HG02852 (cell line): ENCODE data around the gene C15orf39.

ENCODE experiments used
- ATAC-seq: cut with Tn5 transposase; IDR thresholded peaks from one replicate; pipeline ENCODE4 v1.9.1; 2021; ENCODE audit warnings: mild to moderate bottlenecking, moderate library complexity; ENCODE audit not compliant: unreplicated experiment

The C15orf39 gene

DNA sequence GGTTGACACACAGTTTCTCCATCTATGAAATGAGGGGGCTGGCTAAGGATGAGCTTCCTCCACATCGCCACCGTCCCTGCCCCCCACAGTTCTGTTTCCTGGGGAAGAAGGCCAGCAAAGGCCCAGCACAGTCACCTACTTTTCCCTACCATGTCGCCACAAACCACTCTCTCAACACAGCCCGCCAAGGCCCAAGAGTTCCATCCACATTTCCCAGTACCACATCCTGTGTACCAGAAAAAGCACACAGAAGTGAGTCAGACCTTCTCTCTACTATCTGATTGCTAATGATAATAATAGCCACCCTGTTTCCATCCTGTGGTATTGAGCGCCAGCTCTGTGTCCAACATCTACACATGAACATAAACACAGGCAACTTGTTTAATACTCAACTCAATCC lies 30.3 kb upstream of the C15orf39 start:
- ATAC-seq, result no peak

- ATAC-seq, result no peak
Measured at GRCh38 chr15:75172284-75172820, 29.3 kb upstream of the C15orf39 start.

DNA sequence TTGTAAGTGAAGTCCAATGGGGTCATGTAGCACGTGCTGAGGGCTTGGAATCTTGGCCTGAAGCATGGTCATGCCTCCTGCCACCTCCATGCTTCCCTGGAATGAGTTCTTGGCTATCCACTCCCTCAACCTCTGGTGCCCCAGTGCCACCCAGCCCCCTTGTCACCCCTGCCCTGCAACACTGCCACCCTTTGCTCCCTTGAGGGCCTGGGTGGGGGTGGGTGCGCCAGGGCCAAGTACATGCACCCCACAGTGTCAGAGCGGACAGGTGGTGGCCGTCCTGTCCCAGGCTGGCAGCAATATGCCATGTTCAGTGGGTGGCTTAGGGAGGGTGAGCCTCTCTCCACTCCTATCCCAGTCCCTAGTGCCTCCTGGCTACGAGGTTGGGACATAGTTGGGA lies 27.6 kb upstream of the C15orf39 start:
- ATAC-seq, result no peak

DNA sequence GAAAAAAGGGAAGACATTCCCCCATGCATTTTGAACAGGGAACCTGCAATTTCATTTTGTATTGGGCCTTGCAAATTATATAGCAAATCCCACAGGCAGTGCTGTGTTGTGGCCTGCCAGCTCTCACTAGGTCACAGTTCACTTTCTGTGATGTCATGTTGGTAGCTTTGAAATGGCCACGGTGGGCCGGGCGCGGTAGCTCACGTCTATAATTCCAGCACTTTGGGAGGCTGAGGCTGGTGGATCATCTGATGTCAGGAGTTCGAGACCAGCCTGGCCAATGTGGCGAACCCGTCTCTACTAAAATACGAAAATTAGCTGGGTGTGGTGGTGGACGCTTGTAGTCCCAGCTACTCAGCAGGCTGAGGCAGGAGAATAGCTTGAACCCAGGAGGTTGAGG lies 27.0 kb upstream of the C15orf39 start:
- ATAC-seq, result no peak

DNA sequence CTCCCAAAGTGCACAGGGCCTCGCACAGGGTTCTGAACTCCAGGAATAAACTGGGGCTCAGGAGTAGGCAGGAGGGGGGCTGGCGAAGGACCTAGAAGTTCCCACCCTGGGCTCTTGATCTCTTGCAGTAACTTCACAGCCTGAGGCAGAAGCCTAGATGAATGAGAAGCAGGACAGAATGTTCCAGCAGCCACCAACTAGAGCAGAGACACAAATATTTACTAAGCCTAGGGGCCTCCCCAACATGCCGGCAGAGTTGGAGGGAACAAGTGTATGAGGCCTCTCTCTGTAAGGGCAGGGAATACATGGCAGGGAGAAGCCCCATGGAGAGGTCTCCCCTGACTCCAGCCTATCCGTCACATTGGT lies 25.3 kb upstream of the C15orf39 start:
- no peak for ATAC-seq

DNA sequence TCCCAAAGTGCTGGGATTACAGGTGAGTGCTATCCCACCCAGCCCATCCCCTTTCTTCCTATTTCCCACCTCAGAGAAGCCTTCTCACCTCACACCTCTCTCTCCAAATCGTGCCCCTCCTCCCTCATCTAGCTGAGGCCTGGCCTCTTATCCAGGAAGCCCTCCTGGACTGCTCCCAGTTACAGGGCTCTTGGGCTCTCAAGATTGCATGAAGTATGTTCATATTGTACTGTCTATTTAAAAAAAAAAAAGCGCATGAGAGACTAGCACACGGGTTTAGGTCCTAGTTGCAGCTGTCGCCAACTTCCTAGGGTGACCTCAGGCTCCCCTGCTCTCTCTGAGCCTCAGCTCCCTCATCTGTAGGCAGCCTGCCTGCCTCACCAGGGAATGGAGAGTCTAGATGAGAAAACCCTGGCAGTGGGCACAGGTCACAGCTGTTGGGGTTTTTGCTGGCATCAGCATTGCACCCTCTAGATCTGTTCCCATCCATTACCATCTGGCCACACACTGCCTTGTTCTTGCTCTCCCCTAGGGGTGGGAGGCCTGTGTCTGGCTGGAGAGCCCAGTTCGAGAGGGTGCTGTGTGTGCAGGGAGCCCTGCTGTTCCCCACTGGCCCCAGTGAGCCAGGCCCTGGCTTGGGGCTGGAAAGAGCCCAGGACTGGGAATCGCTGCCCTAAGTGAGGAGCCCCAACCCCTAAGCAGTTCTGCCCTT lies 24.2 kb upstream of the C15orf39 start:
- no peak for ATAC-seq

- no peak for ATAC-seq
Measured at GRCh38 chr15:75178171-75178937, 23.3 kb upstream of the C15orf39 start.

GRCh38 chr15:75178938-75179745 lies 22.5 kb upstream of the C15orf39 start:
- no peak for ATAC-seq

DNA sequence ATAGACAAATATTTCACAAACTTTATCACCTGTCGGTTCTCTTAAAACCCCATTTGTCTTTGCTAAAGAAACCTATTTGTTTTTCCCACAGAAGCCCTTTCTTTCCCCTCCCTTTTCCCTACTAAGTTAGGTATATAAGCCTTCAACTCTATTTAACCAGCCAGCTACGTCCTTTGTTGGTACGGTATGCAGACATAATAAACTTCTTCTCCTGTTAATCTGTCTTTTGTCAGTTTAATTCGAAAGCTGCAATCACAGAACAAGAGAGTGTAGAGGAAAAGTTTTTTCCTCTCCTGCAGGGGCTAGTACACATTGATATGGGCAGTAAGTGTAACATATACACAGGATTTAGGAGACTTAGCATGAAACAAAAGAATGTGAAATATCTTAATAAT lies 21.9 kb upstream of the C15orf39 start:
- ATAC-seq, result no peak

DNA sequence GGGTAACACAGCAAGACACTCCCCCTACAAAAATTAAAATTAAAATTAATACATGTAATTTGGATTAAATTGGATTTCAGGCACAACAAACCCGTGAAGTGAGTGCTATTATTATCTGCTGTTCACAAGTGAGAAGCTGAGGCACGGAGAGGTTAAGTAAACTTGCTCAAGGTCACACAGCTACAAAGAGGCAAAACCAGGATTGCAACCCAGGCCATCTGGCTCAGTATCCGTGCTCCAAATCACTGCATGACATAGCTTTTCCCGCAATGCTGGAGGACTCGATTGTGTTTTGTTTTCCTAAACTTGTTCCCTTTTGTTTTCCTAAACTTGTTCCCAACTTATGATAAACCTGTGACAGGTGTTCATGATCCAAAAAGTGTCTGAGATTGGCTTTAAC lies 19.9 kb upstream of the C15orf39 start:
- no peak for ATAC-seq

GRCh38 chr15:75182187-75183131 lies 19.2 kb upstream of the C15orf39 start:
- ATAC-seq, result no peak

DNA sequence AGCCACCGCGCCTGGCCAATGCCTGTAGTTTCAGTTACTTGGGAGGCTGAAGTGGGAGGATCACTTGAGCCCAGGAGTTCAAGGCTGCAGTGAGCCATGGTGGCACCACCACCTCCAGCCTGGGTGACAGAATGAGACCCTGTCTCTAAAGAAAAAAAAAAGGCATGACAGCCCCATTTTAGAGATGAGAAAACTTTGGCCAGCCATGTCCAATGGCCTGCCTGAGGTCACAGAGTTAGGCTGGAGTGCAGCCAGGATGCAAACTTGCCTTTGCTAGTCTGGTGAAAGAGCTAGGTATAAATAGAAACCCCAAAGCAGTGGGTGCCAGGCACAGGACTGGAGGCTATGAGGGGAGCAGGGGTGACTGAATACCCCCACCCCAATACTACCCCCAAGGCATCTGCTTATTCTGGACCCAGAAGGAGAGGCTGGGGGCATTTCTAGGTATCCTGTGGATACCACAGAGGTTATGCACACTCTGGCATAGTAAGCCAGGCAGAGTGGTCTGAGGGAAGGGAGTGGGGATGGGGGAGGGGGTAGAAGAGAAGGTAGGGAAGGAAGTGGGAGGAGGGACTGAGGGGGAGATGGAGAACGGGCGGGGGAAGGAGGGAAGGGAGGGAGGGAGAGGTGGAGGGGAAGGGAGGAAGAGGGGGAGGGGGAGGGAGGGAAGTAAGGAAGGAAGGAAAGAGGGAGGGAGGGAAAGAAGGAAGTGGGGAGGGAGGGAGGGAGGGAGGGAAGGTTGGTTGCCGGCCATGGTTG lies 16.2 kb upstream of the C15orf39 start:
- no peak for ATAC-seq

- ATAC-seq, result no peak
Measured at GRCh38 chr15:75186044-75186443, 15.6 kb upstream of the C15orf39 start.

- ATAC-seq, result no peak
Measured at GRCh38 chr15:75188499-75188898, 13.2 kb upstream of the C15orf39 start.

DNA sequence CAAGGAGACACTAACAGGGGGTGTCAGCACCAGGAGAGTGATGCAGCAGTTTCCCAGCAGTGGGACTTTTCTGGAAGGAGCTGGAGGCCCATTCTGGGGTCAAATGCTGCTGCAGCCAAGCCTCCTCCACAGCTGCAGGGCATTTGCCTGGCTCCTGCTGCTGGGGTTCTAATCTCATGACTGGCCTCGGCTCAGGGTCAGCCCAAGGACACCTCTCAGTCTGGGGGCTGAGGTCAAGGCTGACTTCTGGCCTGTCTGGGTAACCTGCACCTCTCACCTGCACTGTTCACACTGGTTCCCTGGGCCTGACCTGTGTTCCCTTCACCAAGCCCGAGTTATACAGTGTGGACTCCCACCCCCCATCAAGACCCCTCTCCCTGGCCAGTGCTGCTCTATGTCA lies 10.4 kb upstream of the C15orf39 start:
- no peak for ATAC-seq

- ATAC-seq, result no peak
Measured at GRCh38 chr15:75192307-75192706, 9.4 kb upstream of the C15orf39 start.

DNA sequence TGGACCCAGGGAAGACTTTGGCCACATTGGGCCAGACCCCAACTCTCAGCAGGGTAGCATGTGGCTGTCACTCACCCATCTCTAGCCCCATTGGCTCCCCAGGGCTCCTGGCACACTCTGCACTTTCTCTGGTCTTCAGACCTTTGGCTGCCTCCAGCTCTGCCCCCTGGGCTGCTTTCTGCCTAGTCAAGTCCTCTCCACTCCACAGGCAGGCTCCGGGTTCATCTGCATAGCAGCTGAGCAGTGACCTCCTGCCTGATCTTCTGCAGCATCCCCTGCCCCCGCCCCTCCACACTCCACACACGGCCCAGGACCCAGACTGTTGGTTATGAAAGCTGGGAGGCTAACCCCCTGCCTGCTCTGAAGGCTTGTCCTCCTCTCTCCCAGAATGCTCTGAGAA lies 8.4 kb upstream of the C15orf39 start:
- ATAC-seq, result no peak

DNA sequence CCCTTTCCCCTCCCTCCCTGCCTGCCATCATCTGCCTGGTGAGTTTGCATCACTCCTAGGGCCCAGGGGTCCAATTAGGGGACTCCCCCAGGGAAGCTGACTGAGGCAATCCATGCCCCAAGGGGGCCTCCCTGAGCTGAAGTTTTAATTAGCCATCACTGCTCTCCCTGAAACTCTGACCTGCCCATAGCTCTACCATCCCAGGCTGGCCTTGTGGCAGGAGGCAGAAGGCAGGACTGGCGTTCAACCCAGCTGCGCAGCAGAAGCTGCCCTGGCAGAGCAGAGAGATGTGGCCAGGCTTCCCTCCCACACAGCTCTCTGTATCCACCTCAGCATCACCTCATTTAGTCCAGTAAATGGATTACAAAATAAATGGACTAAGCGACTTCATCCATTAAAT lies 7.7 kb upstream of the C15orf39 start:
- no peak for ATAC-seq

DNA sequence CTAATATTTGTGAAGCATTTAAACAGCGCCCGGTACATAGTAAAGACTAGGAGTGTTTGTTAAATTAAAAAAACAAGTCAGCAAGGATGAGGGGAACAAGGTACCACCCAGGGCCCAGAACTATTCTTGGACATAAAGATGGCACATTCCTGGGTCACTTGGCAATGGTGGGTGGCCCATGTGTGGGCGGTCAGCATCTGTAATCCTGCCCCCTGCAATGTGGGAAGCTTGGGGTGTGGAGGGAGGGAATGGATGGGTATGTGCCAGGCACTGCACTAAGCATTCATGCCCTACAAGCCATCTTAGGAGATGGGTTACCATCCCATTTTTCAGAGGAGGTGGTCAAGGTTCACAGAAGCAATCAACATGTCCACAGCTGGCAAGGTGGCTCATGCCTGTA lies 7.3 kb upstream of the C15orf39 start:
- no peak for ATAC-seq
